Calu3 (cell line): ENCODE data around the gene HABP4. TPM values are rescaled to one million over a fixed set of nuclear protein-coding genes. Genes with fewer than 3 reads are reported as not detected.

ENCODE experiments used
- BruUV-seq: library from RNA; stranded (reverse); fragments of 400-500 nt; replicated peaks from 2 replicates; lab custom pipeline; 2021; lab: Mats Ljungman, UMichigan
- CTCF ChIA-PET: fragments of 300-600 bp; sonication (Branson Sonifier 250); formaldehyde crosslinking; loops from one replicate; lab custom pipeline; 2022; ENCODE audit warnings: antibody characterized with exemption; lab: Charles Lee
- DNase-seq: peaks from one replicate; pipeline ENCODE4 v3.0.0; 2022
- H3K27ac Mint-ChIP-seq: one replicate; pipeline ENCODE4 v1.8.0; 2022; ENCODE audit warnings: mixed read lengths; ENCODE audit not compliant: unreplicated experiment
- H3K27me3 Mint-ChIP-seq: one replicate; pipeline ENCODE4 v1.8.0; 2022; ENCODE audit warnings: mixed read lengths; ENCODE audit not compliant: unreplicated experiment
- H3K36me3 Mint-ChIP-seq: one replicate; pipeline ENCODE4 v1.8.0; 2022; ENCODE audit warnings: mild to moderate bottlenecking, moderate library complexity, mixed read lengths; ENCODE audit not compliant: insufficient read depth, unreplicated experiment
- H3K4me1 Mint-ChIP-seq: one replicate; pipeline ENCODE4 v1.8.0; 2022; ENCODE audit warnings: mild to moderate bottlenecking, low read depth, mixed read lengths; ENCODE audit not compliant: unreplicated experiment
- H3K4me3 Mint-ChIP-seq: one replicate; pipeline ENCODE4 v1.8.0; 2022; ENCODE audit warnings: mild to moderate bottlenecking, low read depth, moderate library complexity, mixed read lengths; ENCODE audit not compliant: unreplicated experiment
- H3K9me3 Mint-ChIP-seq: one replicate; pipeline ENCODE4 v1.8.0; 2022; ENCODE audit warnings: low read depth, mixed read lengths; ENCODE audit not compliant: unreplicated experiment
- CTCF ChIP-seq: fragments of 200-600 bp; IDR thresholded peaks from one replicate; pipeline ENCODE4 v1.8.0; 2022; ENCODE audit warnings: antibody characterized with exemption; ENCODE audit not compliant: unreplicated experiment
- intact Hi-C: fragments of 100-400 bp; cut with micrococcal nuclease; formaldehyde crosslinking; loops from one replicate; pipeline ENCODE4 v1.10.0; 2022; ENCODE audit not compliant: unreplicated experiment
- total RNA-seq: library from RNA; stranded (reverse); gene quantifications from 2 replicates; pipeline ENCODE4 v1.2.3, GENCODE V29; 2022

HABP4 gene
- total RNA-seq, 1 experiment from 2014 or later, result 11.6 TPM

- no peak for TF ChIP-seq CTCF
- Mint-ChIP-seq H3K27me3 (no peaks in the 10 kb centered on the region), H3K27ac (no peak overlapping the region)
Observed at GRCh38 chr9:96514800-96515158, 64.8 kb downstream of the HABP4 start.

GRCh38 chr9:96515621-96516470 is 65.9 kb downstream of the HABP4 start:
- CTCF ChIA-PET, result no interaction called here
- TF ChIP-seq CTCF, result no peak
- intact Hi-C loops, result no loop called here
- no peaks in the 10 kb centered on the region for H3K9me3 Mint-ChIP-seq
- BruUV-seq, result no TSS peak
- no peaks in the 10 kb centered on the region for H3K27me3 Mint-ChIP-seq
- no peaks in the 10 kb centered on the region for H3K36me3 Mint-ChIP-seq
- DNase-seq, result no peak
- no peak overlapping the region for H3K4me3 Mint-ChIP-seq
- H3K27ac Mint-ChIP-seq, result no peak overlapping the region
- no peaks in the 10 kb centered on the region for H3K4me1 Mint-ChIP-seq

More at GRCh38 chr9:96514800-96515158, 64.8 kb downstream of the HABP4 start:
- intact Hi-C loops, result no loop called here
- CTCF ChIA-PET, result no interaction called here
- H3K9me3 Mint-ChIP-seq, result no peaks in the 10 kb centered on the region
- BruUV-seq, result no TSS peak
- no peak for DNase-seq
- H3K4me1 Mint-ChIP-seq, result no peaks in the 10 kb centered on the region
- H3K4me3 Mint-ChIP-seq, result no peak overlapping the region
- H3K36me3 Mint-ChIP-seq, result no peaks in the 10 kb centered on the region

- Mint-ChIP-seq H3K27me3 (no peaks in the 10 kb centered on the region), H3K4me3 (no peak overlapping the region), H3K4me1 (no peaks in the 10 kb centered on the region), H3K36me3 (no peaks in the 10 kb centered on the region), H3K9me3 (no peaks in the 10 kb centered on the region), H3K27ac (no peak overlapping the region)
- CTCF ChIA-PET, result no interaction called here
- no peak for DNase-seq
- BruUV-seq, result no TSS peak
- no peak for TF ChIP-seq CTCF
- intact Hi-C loops, result no loop called here
Observed at GRCh38 chr9:96519095-96519494, 69.1 kb downstream of the HABP4 start.

- no peak overlapping the region for H3K27ac Mint-ChIP-seq
Observed at GRCh38 chr9:96519787-96520186, 69.8 kb downstream of the HABP4 start.

More at GRCh38 chr9:96519787-96520186, 69.8 kb downstream of the HABP4 start:
- no TSS peak for BruUV-seq
- Mint-ChIP-seq H3K4me3 (no peak overlapping the region), H3K4me1 (no peaks in the 10 kb centered on the region), H3K36me3 (no peaks in the 10 kb centered on the region), H3K27me3 (no peaks in the 10 kb centered on the region), H3K9me3 (no peaks in the 10 kb centered on the region)
- intact Hi-C loops, result no loop called here
- DNase-seq, result no peak
- CTCF ChIA-PET, result no interaction called here
- TF ChIP-seq CTCF, result no peak
